ENCODE data around the gene WFIKKN2. TPM values are rescaled to one million over a fixed set of nuclear protein-coding genes. Genes with fewer than 3 reads are reported as not detected.

WFIKKN2 gene
- polyA plus RNA-seq, 3 donors = 0.68 to 1.1 (median 0.97) TPM

DNA sequence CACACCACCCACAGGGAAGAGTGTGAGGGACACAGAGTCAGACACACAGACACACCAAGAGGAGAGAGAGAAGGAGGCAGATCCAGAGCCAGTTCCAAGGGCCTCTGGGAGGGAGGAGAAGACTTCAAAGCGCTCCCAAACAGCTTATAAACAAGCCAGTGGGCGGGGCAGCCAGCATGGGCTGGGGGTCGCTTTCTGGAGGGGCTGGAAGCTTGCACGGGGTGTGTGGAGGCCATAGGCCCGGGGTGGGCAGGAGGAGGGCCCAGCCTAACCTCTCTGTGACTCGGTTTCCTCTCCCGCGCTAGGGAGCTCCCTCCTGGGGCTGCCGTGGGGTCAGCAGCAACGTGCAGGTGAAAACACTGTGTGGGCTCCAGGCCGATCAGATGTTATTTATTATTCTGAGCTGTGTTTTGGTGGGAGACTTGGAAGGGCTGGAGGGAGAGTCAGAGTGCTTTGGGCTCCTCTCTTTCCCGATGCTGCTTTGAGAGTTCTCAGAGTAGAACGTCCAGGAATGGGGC is 2.5 kb upstream of the WFIKKN2 start:
- DNase-seq (ENCODE audit: low read depth in 3 of 3, low spot score in 2 of 3) = no peak

GRCh38 chr17:50833510-50834428 is 1.6 kb upstream of the WFIKKN2 start:
- no peak for DNase-seq (ENCODE audit: low read depth in 3 of 3, low spot score in 2 of 3)

- no peak for DNase-seq (ENCODE audit: low read depth in 3 of 3, low spot score in 2 of 3)
Observed at GRCh38 chr17:50834429-50835300, 721 bp upstream of the WFIKKN2 start.

DNA sequence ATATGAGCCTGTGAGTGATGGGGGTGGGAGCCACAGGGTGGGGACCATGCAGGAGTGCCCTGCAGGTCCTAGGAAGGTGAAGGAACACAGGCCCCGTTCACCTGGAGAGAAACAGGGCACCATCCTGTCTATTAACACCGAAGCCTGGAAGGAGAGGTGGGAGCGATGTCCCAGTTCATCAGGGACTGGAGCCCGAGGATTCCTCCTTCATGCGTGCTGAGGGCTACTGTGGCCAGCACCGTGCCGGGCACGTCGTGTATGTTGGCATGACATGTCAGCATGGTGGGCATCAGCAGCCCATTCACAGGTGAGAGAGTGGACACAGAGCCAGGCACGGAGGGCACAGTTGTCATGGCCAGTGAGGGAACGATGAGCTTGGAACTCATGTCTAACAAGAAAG is 1.4 kb downstream of the WFIKKN2 start:
- no peak for DNase-seq (ENCODE audit: low read depth in 3 of 3, low spot score in 2 of 3)

DNA sequence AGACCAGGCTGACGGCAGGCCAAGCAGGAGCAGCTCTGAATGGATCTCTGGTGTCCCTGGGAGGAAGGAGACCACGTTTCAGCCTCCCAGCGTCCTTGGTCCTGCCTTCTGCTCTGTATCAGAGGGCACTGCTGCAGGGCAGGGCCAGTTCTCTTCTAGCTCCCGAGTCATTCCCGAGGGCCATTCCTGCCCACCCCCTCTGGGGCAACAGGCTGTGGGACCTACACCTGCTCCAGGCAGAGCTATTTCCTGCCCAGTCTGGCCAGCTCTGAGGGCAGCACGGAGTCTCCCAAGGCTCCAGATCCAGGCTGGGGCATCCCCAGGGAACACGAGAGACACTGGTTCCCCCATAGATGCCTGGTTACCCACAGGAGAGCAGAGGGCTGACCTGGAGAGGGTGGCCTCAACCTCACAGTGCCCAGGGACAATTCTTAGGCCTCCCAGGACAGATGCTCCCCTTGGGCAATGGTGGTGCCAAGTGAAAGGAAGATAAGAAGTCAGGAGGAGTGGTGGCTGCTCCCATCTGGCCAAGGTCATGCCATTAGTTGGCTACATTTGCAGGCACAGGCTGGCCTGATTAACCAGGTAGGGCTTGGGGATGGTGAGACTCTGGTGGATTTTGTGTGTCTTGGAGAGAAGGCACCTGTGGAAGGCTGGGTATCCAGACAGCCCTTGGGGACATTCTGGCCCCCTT is 2.0 kb downstream of the WFIKKN2 start:
- DNase-seq (ENCODE audit: low read depth in 3 of 3, low spot score in 2 of 3) = no peak

GRCh38 chr17:50837980-50838954 is 2.9 kb downstream of the WFIKKN2 start:
- no peak for DNase-seq (ENCODE audit: low read depth in 3 of 3, low spot score in 2 of 3)

GRCh38 chr17:50839591-50840310 is 4.4 kb downstream of the WFIKKN2 start:
- DNase-seq (ENCODE audit: low read depth in 3 of 3, low spot score in 2 of 3) = no peak

DNA sequence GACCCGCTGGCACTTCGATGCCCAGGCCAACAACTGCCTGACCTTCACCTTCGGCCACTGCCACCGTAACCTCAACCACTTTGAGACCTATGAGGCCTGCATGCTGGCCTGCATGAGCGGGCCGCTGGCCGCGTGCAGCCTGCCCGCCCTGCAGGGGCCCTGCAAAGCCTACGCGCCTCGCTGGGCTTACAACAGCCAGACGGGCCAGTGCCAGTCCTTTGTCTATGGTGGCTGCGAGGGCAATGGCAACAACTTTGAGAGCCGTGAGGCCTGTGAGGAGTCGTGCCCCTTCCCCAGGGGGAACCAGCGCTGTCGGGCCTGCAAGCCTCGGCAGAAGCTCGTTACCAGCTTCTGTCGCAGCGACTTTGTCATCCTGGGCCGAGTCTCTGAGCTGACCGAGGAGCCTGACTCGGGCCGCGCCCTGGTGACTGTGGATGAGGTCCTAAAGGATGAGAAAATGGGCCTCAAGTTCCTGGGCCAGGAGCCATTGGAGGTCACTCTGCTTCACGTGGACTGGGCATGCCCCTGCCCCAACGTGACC is 5.0 kb downstream of the WFIKKN2 start:
- DNase-seq (ENCODE audit: low read depth in 3 of 3, low spot score in 2 of 3) = no peak

GRCh38 chr17:50841277-50841948 is 6.0 kb downstream of the WFIKKN2 start:
- DNase-seq (ENCODE audit: low read depth in 3 of 3, low spot score in 2 of 3) = no peak

DNA sequence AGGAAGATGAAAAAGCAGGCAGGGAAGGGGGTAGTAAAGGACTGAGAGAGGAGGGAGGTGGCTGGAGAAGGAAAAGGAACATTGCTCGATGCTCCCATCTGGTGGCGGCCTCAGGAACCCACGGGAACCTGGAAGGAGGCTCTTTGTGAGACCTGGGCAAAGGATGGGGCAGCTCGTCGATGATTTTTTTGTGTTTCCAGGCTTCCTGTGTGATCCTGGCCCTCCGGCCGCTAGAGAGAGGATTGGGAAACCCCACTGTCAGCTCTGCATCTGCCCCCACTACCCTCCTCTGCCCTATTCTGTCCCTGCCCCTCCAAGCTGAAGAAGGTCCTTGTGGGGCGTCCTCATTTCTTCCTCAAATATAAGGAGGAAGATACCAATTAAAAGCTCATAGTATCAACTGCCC is 6.6 kb downstream of the WFIKKN2 start:
- DNase-seq (ENCODE audit: low read depth in 3 of 3, low spot score in 2 of 3) = no peak

GRCh38 chr17:50842506-50843149 is 7.2 kb downstream of the WFIKKN2 start:
- DNase-seq (ENCODE audit: low read depth in 3 of 3, low spot score in 2 of 3) = no peak

DNA sequence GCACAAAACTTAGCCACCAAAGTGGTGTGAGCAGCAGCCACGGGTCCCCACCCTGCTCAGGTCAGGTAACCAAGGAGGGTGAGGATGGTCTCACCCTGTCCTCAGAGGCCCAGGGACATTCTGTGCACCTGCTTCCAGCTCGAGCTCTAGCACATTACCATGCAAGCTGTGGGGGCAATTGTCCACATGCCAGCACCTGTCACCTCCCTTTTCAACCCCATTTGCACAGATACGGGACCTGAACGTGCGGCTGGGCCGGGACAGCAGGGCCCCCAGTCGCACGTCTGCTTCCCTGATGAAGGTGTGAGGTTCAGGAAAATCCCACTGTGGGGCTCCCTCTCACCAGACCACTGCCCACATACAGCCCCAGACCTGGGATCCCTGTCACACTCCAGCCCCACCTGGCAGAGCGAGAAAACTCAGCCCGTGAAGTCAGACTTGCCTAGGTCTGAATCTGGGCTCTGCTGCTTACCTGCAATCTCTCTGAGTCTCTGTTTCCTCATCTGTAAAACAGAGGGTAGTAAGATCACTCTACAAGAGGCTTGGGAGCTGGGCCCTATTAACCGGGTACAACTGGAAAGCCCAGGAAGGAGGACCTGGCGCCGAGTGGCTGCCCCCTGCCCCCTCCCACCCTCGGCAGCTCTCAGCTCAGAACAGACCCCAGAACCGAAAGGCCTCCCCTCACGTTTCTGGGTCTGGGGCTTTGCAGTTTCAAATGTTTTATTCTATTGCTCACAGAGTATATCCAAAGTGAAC is 7.9 kb downstream of the WFIKKN2 start:
- no peak for DNase-seq (ENCODE audit: low read depth in 3 of 3, low spot score in 2 of 3)

DNA sequence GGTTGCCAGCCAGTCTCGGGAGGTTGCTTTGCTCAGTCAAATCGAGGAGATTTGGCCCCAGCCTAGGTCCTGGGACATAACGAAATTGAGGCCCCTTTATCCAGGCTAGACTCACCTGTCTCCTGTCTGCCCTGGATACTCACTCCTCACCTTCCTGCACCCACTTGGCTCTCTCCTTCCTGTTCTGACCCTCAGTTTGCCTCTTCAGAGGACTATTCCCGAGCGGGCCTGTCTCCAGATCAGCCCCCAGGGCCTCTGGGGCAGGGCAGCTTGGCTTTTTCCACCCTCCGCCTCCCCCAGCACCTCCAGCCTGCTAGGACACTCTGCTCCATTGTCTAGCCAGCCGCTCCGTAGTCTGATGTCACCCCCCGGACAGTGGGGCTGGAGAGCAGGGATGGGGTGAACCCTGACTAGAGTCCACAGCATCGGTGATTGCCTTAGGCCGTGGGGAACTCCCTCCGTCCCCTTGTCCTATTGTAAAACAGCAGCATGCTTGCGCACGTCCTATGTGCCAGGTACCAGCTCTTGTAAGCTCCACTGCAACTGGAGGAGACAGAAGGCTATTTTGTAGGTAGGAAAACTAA is 8.8 kb downstream of the WFIKKN2 start:
- no peak for DNase-seq (ENCODE audit: low read depth in 3 of 3, low spot score in 2 of 3)

DNA sequence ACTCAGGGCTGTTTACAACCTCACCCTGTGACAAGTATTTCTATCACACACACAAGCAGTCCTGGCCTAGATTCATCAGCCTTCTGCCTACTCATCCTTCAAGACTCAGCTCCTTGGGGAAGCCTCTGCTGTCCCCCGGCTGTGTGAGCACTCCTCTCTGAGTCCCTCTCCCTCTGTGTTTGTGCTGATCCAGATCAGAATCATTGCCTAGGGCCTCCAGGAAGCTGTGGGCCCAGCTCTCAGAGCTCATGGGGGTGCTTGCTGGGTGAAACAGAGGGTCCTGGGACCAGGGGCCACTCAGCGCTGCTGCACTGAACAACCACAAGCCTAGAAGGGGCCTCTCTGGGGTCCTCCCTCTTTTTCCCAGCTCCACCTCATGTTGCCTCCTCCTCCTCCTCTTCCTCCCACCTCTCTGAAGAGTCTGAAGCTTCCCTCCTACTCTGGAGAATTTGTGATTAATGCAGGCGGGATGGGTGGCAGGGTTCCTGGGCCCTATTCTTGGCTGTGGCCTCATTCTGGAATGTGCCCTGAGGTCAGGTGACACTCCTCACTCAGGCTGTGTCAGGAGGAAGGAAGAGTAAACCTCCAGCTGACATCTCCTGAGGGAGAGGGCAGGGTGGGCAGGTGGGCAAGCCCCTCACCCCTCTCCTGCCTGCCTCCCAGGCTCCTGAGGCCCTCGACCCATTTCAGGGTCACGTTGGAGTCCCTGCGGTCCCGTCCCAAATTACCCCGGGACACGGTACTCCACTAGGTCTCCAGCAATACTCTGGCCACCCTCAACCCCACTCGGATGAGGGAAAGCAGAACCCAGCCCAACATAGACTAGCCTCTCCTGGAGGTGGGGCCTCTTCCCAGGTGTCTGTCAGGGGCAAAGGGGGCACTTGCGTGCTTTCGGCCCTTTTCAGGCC is 10.1 kb downstream of the WFIKKN2 start:
- no peak for DNase-seq (ENCODE audit: low read depth in 3 of 3, low spot score in 2 of 3)

DNA sequence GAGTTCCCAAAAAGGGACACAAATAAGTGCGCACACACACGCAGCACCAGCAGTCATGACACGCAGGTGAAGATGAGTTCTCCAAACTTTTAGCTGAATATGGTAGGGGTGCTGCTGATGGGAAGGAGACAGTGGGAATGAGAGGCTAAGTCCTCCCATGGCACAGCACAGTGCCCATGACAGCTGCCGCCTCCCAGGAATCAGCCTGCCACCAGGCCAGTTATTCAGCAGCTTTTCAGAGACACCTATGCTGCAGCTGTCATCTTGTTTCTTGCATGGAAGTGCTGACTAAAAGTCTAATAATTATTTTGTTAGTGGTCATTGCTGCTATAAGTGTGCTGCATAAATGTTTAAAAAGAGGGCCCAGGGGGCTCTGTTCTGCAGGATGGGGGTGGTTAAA is 12.2 kb downstream of the WFIKKN2 start:
- DNase-seq (ENCODE audit: low read depth in 3 of 3, low spot score in 2 of 3) = no peak

GRCh38 chr17:50848039-50848438 is 12.7 kb downstream of the WFIKKN2 start:
- DNase-seq (ENCODE audit: low read depth in 3 of 3, low spot score in 2 of 3) = no peak
